GM23338 (cell line): ENCODE data around the gene MYO1E. TPM values are rescaled to one million over a fixed set of nuclear protein-coding genes. Genes with fewer than 3 reads are reported as not detected.

Source experiments
- ATAC-seq: fragments of 200-7000 bp; cut with Tn5 transposase; 3 replicates; pipeline ENCODE4 v1.9.1; 2020
- DNase-seq: peaks from one replicate; pipeline ENCODE4 v3.0.0-alpha.2; 2015; ENCODE audit warnings: low spot score
- H2AFZ ChIP-seq: fragments of 200-600 bp; sonication (generic); 2 replicates; pipeline ENCODE4 v1.8.0; 2016; ENCODE audit warnings: antibody characterized with exemption, mild to moderate bottlenecking, moderate library complexity
- H3F3A ChIP-seq: fragments of 200-600 bp; sonication (generic); replicated peaks from 2 replicates; pipeline ENCODE4 v1.8.0; 2017; ENCODE audit warnings: antibody characterized with exemption, mixed run types, low read depth
- H3K27ac ChIP-seq: fragments of 200-600 bp; sonication (generic); 2 replicates; pipeline ENCODE4 v1.6.1; 2016; ENCODE audit warnings: low read depth
- H3K27me3 ChIP-seq: fragments of 200-600 bp; sonication (generic); 2 replicates; pipeline ENCODE4 v1.8.0; 2016; ENCODE audit warnings: mild to moderate bottlenecking, mixed run types, moderate library complexity; ENCODE audit not compliant: insufficient read depth
- H3K36me3 ChIP-seq: fragments of 200-600 bp; sonication (generic); 2 replicates; pipeline ENCODE4 v1.8.0; 2016; ENCODE audit warnings: mild to moderate bottlenecking; ENCODE audit not compliant: insufficient read depth
- H3K4me1 ChIP-seq: fragments of 200-600 bp; sonication (generic); 2 replicates; pipeline ENCODE4 v1.8.0; 2016; ENCODE audit warnings: mild to moderate bottlenecking, moderate library complexity; ENCODE audit not compliant: insufficient read depth
- H3K4me2 ChIP-seq: fragments of 200-600 bp; sonication (generic); 2 replicates; pipeline ENCODE4 v1.7.1; 2017; ENCODE audit warnings: mixed run types
- H3K4me3 ChIP-seq: fragments of 200-600 bp; sonication (generic); 2 replicates; pipeline ENCODE4 v1.6.1; 2016; ENCODE audit warnings: mixed run types
- H3K79me2 ChIP-seq: fragments of 200-600 bp; sonication (generic); replicated peaks from 2 replicates; pipeline ENCODE4 v1.8.0; 2017; ENCODE audit warnings: mild to moderate bottlenecking; ENCODE audit not compliant: insufficient read depth
- H3K9me2 ChIP-seq: fragments of 200-600 bp; sonication (generic); 2 replicates; pipeline ENCODE4 v1.8.0; 2017; ENCODE audit not compliant: insufficient read depth
- H4K20me1 ChIP-seq: fragments of 200-600 bp; sonication (generic); replicated peaks from 2 replicates; pipeline ENCODE4 v1.8.0; 2017; ENCODE audit warnings: mild to moderate bottlenecking; ENCODE audit not compliant: insufficient read depth
- H3K27ac Mint-ChIP-seq: 2 replicates; pipeline ENCODE4 v1.8.0; 2020; ENCODE audit warnings: inconsistent platforms, mild to moderate bottlenecking, moderate library complexity, mixed read lengths
- H3K27me3 Mint-ChIP-seq: 3 replicates; pipeline ENCODE4 v1.8.0; 2022; ENCODE audit warnings: low read depth, mild to moderate bottlenecking, moderate library complexity, mixed read lengths, inconsistent platforms; ENCODE audit not compliant: insufficient read depth, poor library complexity
- H3K36me3 Mint-ChIP-seq: 3 replicates; pipeline ENCODE4 v1.8.0; 2021; ENCODE audit warnings: low read depth, mild to moderate bottlenecking, inconsistent platforms, moderate library complexity, mixed read lengths
- H3K4me1 Mint-ChIP-seq: 3 replicates; pipeline ENCODE4 v1.8.0; 2020; ENCODE audit warnings: mild to moderate bottlenecking, inconsistent platforms, mixed read lengths
- H3K4me3 Mint-ChIP-seq: 3 replicates; pipeline ENCODE4 v1.8.0; 2021; ENCODE audit warnings: moderate library complexity, mild to moderate bottlenecking, inconsistent platforms, mixed read lengths
- H3K9me3 Mint-ChIP-seq: 3 replicates; pipeline ENCODE4 v1.8.0; 2020; ENCODE audit warnings: moderate library complexity, mild to moderate bottlenecking, inconsistent platforms, mixed read lengths
- CREB1 ChIP-seq: fragments of 250-450 bp; sonication (Bioruptor Pico); IDR thresholded peaks from 2 replicates; pipeline ENCODE4 v1.5.0; 2020; ENCODE audit warnings: low read depth, mild to moderate bottlenecking, moderate library complexity
- EZH2 ChIP-seq: fragments of 200-600 bp; sonication (generic); IDR thresholded peaks from one replicate; pipeline ENCODE4 v1.8.0; 2017; ENCODE audit warnings: antibody characterized with exemption, mild to moderate bottlenecking, low read depth; ENCODE audit not compliant: unreplicated experiment
- EZH2phosphoT487 ChIP-seq: fragments of 200-600 bp; sonication (generic); IDR thresholded peaks from one replicate; pipeline ENCODE4 v1.8.1; 2018; ENCODE audit warnings: antibody characterized with exemption; ENCODE audit not compliant: unreplicated experiment
- JUNB ChIP-seq: IDR thresholded peaks from one replicate; pipeline ENCODE4 v1.6.1; 2016; ENCODE audit warnings: antibody characterized with exemption; ENCODE audit not compliant: unreplicated experiment
- NANOG ChIP-seq: IDR thresholded peaks from 2 replicates; pipeline ENCODE4 v1.6.1; 2016; ENCODE audit warnings: antibody characterized with exemption, borderline replicate concordance
- POLR2AphosphoS5 ChIP-seq: IDR thresholded peaks from 2 replicates; pipeline ENCODE4 v1.6.1; 2016; ENCODE audit warnings: antibody characterized with exemption, low read depth
- STAT1 ChIP-seq: IDR thresholded peaks from one replicate; pipeline ENCODE4 v1.6.1; 2016; ENCODE audit warnings: antibody characterized with exemption; ENCODE audit not compliant: unreplicated experiment
- ZNF114 ChIP-seq: fragments of 250-450 bp; sonication (Bioruptor Pico); IDR thresholded peaks from 2 replicates; pipeline ENCODE4 v1.5.0; 2020; ENCODE audit warnings: mild to moderate bottlenecking, moderate library complexity
- ZNF331 ChIP-seq: fragments of 250-450 bp; sonication (Bioruptor Pico); IDR thresholded peaks from 2 replicates; pipeline ENCODE4 v1.5.0; 2020; ENCODE audit warnings: low read depth, mild to moderate bottlenecking, moderate library complexity
- polyA plus RNA-seq: library from polyadenylated mRNA; unstranded; fragments of >200 nt; fragmentation: Nextera tagmentation; extraction: Ambion mirVana; gene quantifications from 2 replicates; pipeline ENCODE4 v1.2.1, GENCODE V29; 2016
- total RNA-seq: library from RNA; depleted of rRNA; stranded (reverse); fragments of >200 nt; shearing (Covaris generic); gene quantifications from 2 replicates; pipeline ENCODE4 v1.2.3, GENCODE V29; 2014
- TF ChIP-seq, protein P1 (sequence below): IDR thresholded peaks from 2 replicates; pipeline ENCODE4 v1.6.1; 2016; ENCODE audit warnings: antibody characterized with exemption
- TF ChIP-seq, protein P2 (sequence below): fragments of 250-450 bp; sonication (Bioruptor Pico); IDR thresholded peaks from 2 replicates; pipeline ENCODE4 v1.5.0; 2020; ENCODE audit warnings: mild to moderate bottlenecking, moderate library complexity
- TF ChIP-seq, protein P3 (sequence below): IDR thresholded peaks from one replicate; pipeline ENCODE4 v1.6.1; 2018; ENCODE audit warnings: antibody characterized with exemption; ENCODE audit not compliant: unreplicated experiment
- TF ChIP-seq, protein P4 (sequence below), 2 experiments: fragments of 200-600 bp in 1 of 2; sonication (generic) in 1 of 2; conservative IDR thresholded peaks; 2 replicates each; pipeline versions ENCODE4 v1.5.1 to v1.6.1; 2016 to 2017; ENCODE audit warnings: antibody characterized with exemption in 2 of 2, low read depth in 2 of 2, mild to moderate bottlenecking in 2 of 2, moderate library complexity in 1 of 2

Gene MYO1E
- total and polyA plus RNA-seq, 2 experiments from 2014 or later: 68.3 to 131 TPM

DNA sequence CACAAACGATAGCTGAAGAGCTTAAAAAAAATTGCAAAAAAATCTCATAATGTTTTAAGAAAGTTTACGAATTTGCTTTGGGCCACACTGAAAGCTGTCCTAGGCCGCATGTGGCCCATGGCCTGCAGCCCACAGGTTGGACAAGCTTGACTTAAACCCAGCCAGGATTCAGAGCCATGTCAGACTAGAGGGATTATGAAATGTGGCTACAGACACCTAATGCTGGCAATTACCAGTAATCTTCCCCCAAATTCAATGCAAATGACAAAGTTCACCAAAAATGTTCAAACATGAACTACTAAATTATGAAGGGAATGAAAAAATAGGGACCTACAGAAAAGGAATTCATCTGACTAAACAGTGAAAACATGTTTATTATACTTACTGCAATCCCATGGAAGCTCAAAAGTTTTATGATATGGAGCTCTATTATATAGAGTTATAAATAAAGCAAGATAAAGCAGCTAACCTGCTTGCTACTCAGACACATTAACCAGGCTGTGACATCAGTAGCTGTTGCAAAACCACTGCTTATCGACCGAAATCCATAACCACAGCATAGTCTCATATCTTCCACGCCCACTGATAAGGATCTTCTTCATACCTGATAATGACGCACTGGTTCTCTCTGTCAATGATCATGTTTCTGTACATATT is 116.9 kb downstream of the MYO1E start:
- H3K4me3 ChIP-seq: no peak overlapping the region
- Mint-ChIP-seq H3K4me1 (no peaks in the 10 kb centered on the region), H3K27ac (no peak overlapping the region), H3K27me3 (peaks cover 3% of the 10 kb centered on the region), H3K9me3 (no peaks in the 10 kb centered on the region), H3K36me3 (0 out of 3 replicates have a peak, but pooled peaks cover 3% of the 10 kb centered on the region), H3K4me3 (no peak overlapping the region)
- no peaks in the 10 kb centered on the region for H3K36me3 ChIP-seq
- no peak overlapping the region for H3K4me2 ChIP-seq
- no peak overlapping the region for H2AFZ ChIP-seq
- H3K27ac ChIP-seq: no peak overlapping the region
- no peak for DNase-seq
- no peaks in the 10 kb centered on the region for H3K9me2 ChIP-seq
- H4K20me1 ChIP-seq: no peaks in the 10 kb centered on the region
- H3K79me2 ChIP-seq: no peaks in the 10 kb centered on the region
- no peak for ATAC-seq
- no peaks in the 10 kb centered on the region for H3K27me3 ChIP-seq
- TF ChIP-seq, protein P1, sequence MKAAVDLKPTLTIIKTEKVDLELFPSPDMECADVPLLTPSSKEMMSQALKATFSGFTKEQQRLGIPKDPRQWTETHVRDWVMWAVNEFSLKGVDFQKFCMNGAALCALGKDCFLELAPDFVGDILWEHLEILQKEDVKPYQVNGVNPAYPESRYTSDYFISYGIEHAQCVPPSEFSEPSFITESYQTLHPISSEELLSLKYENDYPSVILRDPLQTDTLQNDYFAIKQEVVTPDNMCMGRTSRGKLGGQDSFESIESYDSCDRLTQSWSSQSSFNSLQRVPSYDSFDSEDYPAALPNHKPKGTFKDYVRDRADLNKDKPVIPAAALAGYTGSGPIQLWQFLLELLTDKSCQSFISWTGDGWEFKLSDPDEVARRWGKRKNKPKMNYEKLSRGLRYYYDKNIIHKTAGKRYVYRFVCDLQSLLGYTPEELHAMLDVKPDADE: no peak
- no peak for TF ChIP-seq NANOG
- TF ChIP-seq, protein P2, sequence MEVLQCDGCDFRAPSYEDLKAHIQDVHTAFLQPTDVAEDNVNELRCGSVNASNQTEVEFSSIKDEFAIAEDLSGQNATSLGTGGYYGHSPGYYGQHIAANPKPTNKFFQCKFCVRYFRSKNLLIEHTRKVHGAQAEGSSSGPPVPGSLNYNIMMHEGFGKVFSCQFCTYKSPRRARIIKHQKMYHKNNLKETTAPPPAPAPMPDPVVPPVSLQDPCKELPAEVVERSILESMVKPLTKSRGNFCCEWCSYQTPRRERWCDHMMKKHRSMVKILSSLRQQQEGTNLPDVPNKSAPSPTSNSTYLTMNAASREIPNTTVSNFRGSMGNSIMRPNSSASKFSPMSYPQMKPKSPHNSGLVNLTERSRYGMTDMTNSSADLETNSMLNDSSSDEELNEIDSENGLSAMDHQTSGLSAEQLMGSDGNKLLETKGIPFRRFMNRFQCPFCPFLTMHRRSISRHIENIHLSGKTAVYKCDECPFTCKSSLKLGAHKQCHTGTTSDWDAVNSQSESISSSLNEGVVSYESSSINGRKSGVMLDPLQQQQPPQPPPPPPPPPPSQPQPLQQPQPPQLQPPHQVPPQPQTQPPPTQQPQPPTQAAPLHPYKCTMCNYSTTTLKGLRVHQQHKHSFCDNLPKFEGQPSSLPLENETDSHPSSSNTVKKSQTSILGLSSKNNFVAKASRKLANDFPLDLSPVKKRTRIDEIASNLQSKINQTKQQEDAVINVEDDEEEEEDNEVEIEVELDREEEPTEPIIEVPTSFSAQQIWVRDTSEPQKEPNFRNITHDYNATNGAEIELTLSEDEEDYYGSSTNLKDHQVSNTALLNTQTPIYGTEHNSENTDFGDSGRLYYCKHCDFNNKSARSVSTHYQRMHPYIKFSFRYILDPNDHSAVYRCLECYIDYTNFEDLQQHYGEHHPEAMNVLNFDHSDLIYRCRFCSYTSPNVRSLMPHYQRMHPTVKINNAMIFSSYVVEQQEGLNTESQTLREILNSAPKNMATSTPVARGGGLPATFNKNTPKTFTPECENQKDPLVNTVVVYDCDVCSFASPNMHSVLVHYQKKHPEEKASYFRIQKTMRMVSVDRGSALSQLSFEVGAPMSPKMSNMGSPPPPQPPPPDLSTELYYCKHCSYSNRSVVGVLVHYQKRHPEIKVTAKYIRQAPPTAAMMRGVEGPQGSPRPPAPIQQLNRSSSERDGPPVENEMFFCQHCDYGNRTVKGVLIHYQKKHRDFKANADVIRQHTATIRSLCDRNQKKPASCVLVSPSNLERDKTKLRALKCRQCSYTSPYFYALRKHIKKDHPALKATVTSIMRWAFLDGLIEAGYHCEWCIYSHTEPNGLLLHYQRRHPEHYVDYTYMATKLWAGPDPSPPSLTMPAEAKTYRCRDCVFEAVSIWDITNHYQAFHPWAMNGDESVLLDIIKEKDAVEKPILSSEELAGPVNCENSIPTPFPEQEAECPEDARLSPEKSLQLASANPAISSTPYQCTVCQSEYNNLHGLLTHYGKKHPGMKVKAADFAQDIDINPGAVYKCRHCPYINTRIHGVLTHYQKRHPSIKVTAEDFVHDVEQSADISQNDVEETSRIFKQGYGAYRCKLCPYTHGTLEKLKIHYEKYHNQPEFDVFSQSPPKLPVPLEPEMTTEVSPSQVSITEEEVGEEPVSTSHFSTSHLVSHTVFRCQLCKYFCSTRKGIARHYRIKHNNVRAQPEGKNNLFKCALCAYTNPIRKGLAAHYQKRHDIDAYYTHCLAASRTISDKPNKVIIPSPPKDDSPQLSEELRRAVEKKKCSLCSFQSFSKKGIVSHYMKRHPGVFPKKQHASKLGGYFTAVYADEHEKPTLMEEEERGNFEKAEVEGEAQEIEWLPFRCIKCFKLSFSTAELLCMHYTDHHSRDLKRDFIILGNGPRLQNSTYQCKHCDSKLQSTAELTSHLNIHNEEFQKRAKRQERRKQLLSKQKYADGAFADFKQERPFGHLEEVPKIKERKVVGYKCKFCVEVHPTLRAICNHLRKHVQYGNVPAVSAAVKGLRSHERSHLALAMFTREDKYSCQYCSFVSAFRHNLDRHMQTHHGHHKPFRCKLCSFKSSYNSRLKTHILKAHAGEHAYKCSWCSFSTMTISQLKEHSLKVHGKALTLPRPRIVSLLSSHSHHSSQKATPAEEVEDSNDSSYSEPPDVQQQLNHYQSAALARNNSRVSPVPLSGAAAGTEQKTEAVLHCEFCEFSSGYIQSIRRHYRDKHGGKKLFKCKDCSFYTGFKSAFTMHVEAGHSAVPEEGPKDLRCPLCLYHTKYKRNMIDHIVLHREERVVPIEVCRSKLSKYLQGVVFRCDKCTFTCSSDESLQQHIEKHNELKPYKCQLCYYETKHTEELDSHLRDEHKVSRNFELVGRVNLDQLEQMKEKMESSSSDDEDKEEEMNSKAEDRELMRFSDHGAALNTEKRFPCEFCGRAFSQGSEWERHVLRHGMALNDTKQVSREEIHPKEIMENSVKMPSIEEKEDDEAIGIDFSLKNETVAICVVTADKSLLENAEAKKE (CRISPR knock-in tag): no peak
- TF ChIP-seq JUNB: no peak
- TF ChIP-seq EZH2: no peak
- no peak for TF ChIP-seq POLR2AphosphoS5
- no peak for TF ChIP-seq EZH2phosphoT487
- TF ChIP-seq, protein P3, sequence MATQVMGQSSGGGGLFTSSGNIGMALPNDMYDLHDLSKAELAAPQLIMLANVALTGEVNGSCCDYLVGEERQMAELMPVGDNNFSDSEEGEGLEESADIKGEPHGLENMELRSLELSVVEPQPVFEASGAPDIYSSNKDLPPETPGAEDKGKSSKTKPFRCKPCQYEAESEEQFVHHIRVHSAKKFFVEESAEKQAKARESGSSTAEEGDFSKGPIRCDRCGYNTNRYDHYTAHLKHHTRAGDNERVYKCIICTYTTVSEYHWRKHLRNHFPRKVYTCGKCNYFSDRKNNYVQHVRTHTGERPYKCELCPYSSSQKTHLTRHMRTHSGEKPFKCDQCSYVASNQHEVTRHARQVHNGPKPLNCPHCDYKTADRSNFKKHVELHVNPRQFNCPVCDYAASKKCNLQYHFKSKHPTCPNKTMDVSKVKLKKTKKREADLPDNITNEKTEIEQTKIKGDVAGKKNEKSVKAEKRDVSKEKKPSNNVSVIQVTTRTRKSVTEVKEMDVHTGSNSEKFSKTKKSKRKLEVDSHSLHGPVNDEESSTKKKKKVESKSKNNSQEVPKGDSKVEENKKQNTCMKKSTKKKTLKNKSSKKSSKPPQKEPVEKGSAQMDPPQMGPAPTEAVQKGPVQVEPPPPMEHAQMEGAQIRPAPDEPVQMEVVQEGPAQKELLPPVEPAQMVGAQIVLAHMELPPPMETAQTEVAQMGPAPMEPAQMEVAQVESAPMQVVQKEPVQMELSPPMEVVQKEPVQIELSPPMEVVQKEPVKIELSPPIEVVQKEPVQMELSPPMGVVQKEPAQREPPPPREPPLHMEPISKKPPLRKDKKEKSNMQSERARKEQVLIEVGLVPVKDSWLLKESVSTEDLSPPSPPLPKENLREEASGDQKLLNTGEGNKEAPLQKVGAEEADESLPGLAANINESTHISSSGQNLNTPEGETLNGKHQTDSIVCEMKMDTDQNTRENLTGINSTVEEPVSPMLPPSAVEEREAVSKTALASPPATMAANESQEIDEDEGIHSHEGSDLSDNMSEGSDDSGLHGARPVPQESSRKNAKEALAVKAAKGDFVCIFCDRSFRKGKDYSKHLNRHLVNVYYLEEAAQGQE: no peak
- TF ChIP-seq, protein P4, sequence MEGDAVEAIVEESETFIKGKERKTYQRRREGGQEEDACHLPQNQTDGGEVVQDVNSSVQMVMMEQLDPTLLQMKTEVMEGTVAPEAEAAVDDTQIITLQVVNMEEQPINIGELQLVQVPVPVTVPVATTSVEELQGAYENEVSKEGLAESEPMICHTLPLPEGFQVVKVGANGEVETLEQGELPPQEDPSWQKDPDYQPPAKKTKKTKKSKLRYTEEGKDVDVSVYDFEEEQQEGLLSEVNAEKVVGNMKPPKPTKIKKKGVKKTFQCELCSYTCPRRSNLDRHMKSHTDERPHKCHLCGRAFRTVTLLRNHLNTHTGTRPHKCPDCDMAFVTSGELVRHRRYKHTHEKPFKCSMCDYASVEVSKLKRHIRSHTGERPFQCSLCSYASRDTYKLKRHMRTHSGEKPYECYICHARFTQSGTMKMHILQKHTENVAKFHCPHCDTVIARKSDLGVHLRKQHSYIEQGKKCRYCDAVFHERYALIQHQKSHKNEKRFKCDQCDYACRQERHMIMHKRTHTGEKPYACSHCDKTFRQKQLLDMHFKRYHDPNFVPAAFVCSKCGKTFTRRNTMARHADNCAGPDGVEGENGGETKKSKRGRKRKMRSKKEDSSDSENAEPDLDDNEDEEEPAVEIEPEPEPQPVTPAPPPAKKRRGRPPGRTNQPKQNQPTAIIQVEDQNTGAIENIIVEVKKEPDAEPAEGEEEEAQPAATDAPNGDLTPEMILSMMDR (conservative IDR thresholded peaks at IDR 0.05; ENCODE audit: low read depth in 2 of 2): no peak
- no peak for TF ChIP-seq CREB1 (CRISPR knock-in tag)
- TF ChIP-seq ZNF331 (CRISPR knock-in tag): no peak
- no peak for TF ChIP-seq STAT1
- TF ChIP-seq ZNF114: no peak
- no peaks in the 10 kb centered on the region for H3F3A ChIP-seq
- no peaks in the 10 kb centered on the region for H3K4me1 ChIP-seq
